Mammary epithelial cell (primary cell): Measurements from ENCODE around the gene FRMPD1.

Experiments
- CTCF ChIP-seq, 2 donors: IDR thresholded peaks in 1 of 2; conservative IDR thresholded peaks in 1 of 2; 2 replicates each; pipeline ENCODE4 v1.5.1; 2011 to 2012; ENCODE audit warnings: inconsistent platforms in 2 of 2, low read length in 2 of 2, mild to moderate bottlenecking in 2 of 2, control low read depth in 1 of 2, low read depth in 1 of 2; ENCODE audit not compliant: insufficient read depth in 1 of 2; ENCODE audit errors: extremely low read depth in 1 of 2
- EZH2 ChIP-seq: IDR thresholded peaks from 2 replicates; pipeline ENCODE4 v1.6.1; 2012; ENCODE audit warnings: low read length, inconsistent platforms, borderline replicate concordance

GRCh38 chr9:37611961-37612360 is 38.8 kb upstream of the FRMPD1 start:
- TF ChIP-seq CTCF (conservative IDR thresholded peaks at IDR 0.05 in 1 of 2, IDR thresholded peaks at IDR 0.05 in 1 of 2; ENCODE audit: extremely low read depth in 1 of 2, insufficient read depth in 1 of 2, low read depth in 1 of 2, low read length in 2 of 2) (no peak), EZH2 (no peak)
